ENCODE data around the gene OTUD3.
A peak's percentile ranks its signal among the peaks of the same experiment; 100 is the strongest.
"Not testable (repeated sequence)": the region's sequence is repeated elsewhere in the genome, so short reads cannot be mapped to it uniquely, and the experiment has no call there.

OTUD3 gene

DNA sequence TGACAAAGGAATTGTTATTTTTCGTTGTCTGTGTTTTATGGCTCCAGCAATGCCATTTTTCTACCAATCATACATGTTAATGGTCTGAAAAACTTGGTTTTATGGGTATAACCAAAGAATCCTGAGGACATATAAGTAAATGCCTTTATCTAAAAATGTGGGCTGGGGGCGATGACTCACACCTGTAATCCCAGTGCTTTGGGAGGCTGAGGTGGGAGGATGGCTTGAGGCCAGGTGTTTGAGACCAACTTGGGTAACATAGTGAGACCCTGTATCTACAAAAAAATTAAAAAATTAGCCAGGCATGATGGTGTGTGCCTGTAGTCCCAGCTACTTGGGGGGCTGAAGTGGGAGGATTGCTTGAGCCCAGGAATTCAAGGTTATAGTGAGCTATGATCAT, 12.7 kb upstream of the OTUD3 start:
- DNase-seq (ENCODE audit: low spot score) = not testable (repeated sequence)

DNA sequence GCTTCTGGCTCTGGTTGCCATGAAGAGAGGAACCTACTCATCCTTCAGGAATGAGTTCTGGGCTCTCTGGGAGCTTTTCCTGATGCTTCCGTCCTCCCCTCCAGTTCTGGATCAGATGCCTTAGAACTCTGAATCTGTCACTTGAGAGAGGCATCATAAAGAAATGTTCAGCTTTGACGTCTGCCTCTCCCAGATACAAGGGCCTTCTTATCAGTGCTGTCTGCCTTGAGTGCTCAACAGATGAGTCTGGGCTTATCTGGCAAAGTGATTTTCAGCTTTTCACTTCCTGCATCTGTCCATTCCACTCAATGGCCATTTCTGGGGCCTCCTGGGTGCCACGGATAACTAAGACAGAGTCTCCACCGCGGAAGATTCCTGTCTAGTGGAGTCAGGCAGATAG, 12.3 kb upstream of the OTUD3 start:
- DNase-seq (ENCODE audit: low spot score) = no peak

DNA sequence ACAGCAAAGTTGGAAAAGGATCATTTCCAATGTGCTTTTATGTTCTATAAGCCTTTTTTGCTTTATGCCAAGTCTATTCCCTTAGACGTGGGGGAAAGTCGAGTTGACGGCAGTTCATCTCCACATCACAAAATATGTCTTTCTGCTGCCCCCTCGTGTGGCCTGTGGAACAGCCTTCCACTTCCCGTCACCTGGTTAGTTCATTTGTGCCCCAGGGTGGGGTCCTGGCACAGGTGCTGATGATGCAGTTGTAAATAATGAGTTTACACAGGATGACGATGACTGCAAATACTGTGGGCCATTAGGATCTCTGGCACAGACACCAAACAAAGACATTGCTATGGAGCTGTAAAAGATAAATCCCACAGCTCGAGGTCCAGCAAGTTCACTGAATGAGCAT, 10.0 kb upstream of the OTUD3 start:
- peak; percentile 87 for DNase-seq (ENCODE audit: low spot score)

- DNase-seq (ENCODE audit: low spot score) = no peak
Observed at GRCh38 chr1:19877181-19877750, 4.9 kb upstream of the OTUD3 start.

- DNase-seq (ENCODE audit: low spot score) = no peak
Observed at GRCh38 chr1:19877821-19878636, 4.2 kb upstream of the OTUD3 start.

DNA sequence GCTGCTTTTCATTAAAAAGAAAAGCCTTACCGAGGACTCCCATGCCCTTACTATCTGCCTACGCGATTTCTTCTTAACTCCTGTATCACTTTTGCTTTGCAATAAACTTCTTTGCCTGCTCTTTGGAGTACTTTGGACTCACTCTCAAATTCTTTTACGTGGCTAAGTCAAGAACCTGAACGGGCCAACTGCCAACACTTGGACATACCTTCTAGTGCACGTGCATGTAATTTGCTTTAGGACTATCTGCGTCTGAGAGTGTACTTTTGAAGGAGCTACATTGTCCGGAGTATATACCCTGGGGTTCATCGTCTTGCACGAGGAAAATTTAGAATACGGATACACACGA, 3.6 kb upstream of the OTUD3 start:
- DNase-seq (ENCODE audit: low spot score) = no peak

DNA sequence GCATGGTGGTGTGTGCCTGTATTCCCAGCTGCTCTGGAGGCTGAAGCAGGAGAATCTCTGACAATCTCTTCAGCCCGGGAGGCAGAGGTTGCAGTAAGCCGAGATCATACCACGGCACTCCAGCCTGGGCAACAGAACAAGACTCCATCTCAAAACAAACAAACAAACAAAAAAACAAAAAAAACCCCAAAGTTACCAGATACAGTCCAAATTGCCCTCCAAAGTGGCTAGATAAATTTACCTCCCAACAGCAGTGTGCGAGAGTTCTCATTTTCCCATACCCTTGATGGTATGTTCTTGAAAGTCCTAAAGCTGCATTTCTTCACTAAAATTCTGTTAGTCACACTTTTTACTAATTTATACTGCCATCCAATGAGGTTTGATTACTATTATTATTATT, 3.0 kb upstream of the OTUD3 start:
- no peak for DNase-seq (ENCODE audit: low spot score)

DNA sequence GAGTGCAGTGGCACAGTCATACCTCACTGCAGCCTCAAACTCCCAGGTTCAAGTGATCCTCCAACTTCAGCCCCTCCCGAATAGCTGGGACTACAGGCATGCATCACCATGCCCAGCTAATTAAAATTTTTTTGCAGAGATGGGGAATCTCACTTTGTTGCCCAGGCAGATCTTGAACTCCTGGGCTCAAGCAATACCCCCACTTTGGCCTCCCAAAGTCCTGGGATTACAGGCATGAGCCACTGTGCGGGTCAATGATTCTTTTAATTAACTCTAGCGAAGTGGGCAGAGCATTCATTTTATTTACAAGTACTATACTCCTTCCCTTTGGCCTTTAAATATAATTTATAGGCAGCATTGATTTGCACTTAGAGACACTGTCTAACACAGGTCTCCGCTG, 2.5 kb upstream of the OTUD3 start:
- no peak for DNase-seq (ENCODE audit: low spot score)

- DNase-seq (ENCODE audit: low spot score) = not testable (repeated sequence)
Observed at GRCh38 chr1:19880841-19881240, 1.4 kb upstream of the OTUD3 start.

DNA sequence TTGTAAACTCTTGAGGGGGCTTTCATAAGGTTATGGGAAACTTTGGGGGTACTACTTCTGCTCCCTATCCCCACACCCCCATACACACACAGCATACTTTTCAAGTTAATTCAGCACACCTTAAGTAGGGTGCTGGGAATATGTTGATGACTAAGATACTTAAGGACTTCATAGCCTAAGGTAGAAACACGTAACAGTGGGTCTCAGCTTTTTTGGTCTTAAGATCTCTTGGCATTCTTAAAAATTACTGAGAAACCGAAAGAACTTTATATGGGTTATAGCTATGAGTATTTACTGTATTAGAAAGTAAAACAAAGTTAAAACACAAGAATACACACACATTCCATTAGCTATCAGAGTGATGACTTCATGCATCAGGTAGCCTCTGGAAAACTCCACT, 2.1 kb downstream of the OTUD3 start:
- no peak for DNase-seq (ENCODE audit: low spot score)

DNA sequence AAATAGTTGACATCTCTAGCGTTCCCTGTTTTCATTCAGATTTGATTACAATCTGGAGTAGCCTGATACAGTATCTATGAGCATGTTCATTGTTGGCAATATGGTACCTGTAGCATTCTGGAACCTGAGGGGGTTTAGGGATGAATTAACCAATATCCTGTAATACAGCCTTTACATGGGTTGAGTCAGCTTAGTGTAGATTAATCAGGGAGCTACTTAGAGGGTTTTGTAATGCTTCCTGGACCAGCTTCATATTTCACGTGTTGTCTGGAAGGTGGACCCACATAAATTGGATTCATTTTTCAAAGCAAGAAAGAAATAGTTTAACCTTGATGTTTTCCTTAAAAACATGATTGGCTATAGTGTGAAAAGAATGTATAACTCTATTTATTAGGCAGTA, 3.6 kb downstream of the OTUD3 start:
- DNase-seq (ENCODE audit: low spot score) = no peak

- DNase-seq (ENCODE audit: low spot score) = no peak
Observed at GRCh38 chr1:19888112-19888511, 5.9 kb downstream of the OTUD3 start.

- no peak for DNase-seq (ENCODE audit: low spot score)
Observed at GRCh38 chr1:19889656-19890055, 7.5 kb downstream of the OTUD3 start.

DNA sequence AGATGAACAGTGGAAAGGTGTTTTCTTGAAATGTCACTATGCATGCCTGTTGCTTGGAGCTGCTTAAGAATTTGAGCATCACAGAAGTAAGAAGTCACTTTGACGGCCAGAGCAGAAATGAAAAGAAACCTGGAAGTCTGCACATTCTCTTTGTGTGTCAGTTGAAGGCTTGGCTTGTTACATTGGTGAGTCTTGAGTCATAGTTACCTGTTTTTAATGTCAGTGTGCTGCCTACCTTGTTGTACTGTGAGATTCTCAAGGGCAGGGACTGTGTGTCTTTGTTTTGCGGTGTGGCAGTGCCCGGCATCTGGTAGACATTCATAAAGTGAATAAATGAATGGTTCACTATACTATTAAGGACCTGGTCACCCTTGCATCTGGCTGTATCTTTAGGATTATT, 9.9 kb downstream of the OTUD3 start:
- DNase-seq (ENCODE audit: low spot score) = no peak

DNA sequence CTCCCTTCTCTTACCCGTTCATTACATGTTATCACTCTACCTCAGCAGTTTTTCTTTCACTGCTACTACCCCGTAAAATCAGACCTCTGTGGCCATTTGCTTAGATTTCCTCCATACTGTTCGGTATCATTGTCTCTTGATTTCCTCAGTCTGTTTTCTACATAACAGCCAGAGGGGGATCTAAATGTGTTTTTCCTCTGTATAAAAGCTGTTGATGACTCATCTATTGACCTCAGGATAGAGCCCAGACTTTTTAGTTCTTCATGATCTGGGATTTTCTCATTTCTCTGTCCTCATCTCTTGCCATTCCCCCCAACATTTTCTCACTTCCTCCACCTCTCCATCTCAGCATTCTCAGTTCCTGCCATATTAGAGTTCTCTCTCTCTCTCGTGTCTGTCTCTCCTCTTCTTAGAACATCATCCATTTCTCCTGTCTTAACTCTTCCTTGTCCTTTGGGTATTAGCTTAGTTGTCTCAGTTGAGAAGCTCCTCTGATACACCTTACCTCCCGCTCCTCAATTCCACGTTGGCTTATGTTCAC, 10.5 kb downstream of the OTUD3 start:
- no peak for DNase-seq (ENCODE audit: low spot score)

- DNase-seq (ENCODE audit: low spot score) = no peak
Observed at GRCh38 chr1:19893687-19894086, 11.5 kb downstream of the OTUD3 start.

GRCh38 chr1:19894218-19894617, 12.0 kb downstream of the OTUD3 start:
- no peak for DNase-seq (ENCODE audit: low spot score)

DNA sequence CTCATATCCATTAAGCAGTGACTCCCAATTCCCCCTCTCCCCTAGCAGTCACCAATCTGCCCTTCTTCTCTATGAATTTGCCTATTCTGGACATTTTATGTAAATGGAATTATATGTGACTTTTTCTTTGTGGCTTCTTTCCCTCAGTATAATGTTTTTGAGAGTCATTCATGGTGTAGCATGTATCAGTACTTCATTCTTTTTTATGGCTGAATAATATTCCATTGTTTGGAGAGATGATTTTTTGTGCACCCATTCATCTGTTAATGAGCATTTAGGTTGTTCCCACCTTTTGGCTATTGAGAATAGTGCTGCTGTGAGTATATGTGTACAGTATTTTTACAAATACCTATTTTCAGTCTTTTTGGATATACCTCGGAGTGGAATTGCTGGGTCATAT, 19.5 kb downstream of the OTUD3 start:
- no peak for DNase-seq (ENCODE audit: low spot score)

GRCh38 chr1:19903621-19904020, 21.4 kb downstream of the OTUD3 start:
- peak; percentile 52 for DNase-seq (ENCODE audit: low spot score)

GRCh38 chr1:19907456-19907855, 25.3 kb downstream of the OTUD3 start:
- DNase-seq (ENCODE audit: low spot score) = no peak

DNA sequence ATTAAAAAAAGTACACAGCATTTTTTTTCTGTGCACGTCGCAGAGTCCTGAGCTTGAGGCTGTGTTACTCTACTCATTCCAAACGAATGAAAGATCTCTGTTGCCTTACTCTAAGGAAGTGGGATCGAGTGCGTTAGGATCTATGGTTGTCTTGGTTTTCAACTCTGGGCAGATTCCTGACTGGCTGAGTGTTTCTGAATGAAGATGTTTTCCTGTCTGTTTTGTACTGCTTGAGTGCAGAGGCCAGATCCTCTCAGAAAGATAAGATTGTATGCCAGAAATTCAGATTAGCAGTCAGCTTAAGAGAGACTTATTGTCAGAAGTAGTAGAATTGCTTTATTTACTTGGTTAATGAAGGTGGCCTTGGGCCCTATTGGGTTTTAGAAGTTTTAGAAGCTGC, 27.2 kb downstream of the OTUD3 start:
- no peak for DNase-seq (ENCODE audit: low spot score)

DNA sequence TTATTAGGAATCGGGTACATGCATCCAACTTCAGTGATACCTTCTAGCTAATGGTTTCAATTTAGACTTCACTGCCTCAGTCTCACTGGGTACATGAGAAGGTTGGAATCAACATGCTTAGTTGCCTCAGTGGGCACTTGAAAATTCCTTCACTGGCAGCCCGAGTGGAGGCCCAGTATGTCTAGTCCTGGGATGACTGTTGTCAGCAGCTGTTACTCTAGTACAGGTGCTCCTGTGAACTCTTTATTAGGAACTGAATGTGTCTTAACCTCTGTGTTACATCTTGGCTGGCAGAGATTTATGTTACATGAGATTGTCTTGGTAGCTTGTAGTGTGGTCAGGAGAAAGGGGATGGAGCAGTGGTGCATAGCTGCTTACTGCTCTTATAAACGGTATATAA, 27.8 kb downstream of the OTUD3 start:
- DNase-seq (ENCODE audit: low spot score) = no peak

DNA sequence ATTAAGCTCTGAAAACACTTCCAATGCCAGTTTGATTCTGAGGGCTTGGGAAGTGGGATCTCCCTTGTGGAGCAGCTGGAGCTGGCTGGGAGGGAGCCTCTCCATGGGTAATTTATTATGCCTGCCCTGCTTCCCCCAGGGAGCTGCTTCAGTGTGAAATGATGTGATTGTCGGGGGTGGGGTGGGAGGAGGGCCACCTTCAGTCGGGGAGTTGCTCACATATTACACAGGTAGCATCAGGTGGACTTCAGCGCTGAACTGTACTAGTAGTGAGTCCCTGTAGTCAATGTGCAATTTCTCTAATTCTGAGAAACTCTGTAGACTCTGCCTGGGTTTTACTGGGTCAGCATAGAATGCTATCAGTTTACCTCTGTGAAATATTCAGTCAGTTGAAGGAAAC, 28.5 kb downstream of the OTUD3 start:
- DNase-seq (ENCODE audit: low spot score) = no peak

GRCh38 chr1:19918057-19918456, 35.9 kb downstream of the OTUD3 start:
- DNase-seq (ENCODE audit: low spot score) = peak; percentile 81

All from LoVo (cell line).